Dendritic cell treated with granulocyte-macrophage colony-stimulating factor and Interleukin-4, amounts not matched to agents 40 ng/mL and 50 ng/mL, for 4 days (primary cell): ENCODE results near the gene DSTN.

ENCODE experiments used
- H3K27ac Mint-ChIP-seq: one replicate; pipeline ENCODE4 v1.8.0; 2022; ENCODE audit warnings: mild to moderate bottlenecking, mixed read lengths
- H3K27me3 Mint-ChIP-seq: one replicate; pipeline ENCODE4 v1.8.0; 2022; ENCODE audit warnings: mild to moderate bottlenecking, mixed read lengths
- H3K36me3 Mint-ChIP-seq: one replicate; pipeline ENCODE4 v1.8.0; 2022; ENCODE audit warnings: low read depth, mixed read lengths
- H3K4me1 Mint-ChIP-seq: one replicate; pipeline ENCODE4 v1.8.0; 2022; ENCODE audit warnings: low read depth, mixed read lengths
- H3K4me3 Mint-ChIP-seq: one replicate; pipeline ENCODE4 v1.8.0; 2022; ENCODE audit warnings: mild to moderate bottlenecking, moderate library complexity, mixed read lengths
- H3K9me3 Mint-ChIP-seq: one replicate; pipeline ENCODE4 v1.8.0; 2022; ENCODE audit warnings: mixed read lengths
- intact Hi-C: fragments of 100-400 bp; cut with micrococcal nuclease; formaldehyde crosslinking; loops from one replicate; pipeline ENCODE4 v1.15.0; 2022

DSTN gene

GRCh38 chr20:17598013-17598550 is 28.2 kb downstream of the DSTN start:
- H3K4me3 Mint-ChIP-seq: no peak overlapping the region
- H3K36me3 Mint-ChIP-seq: peaks cover 23% of the 10 kb centered on the region
- H3K9me3 Mint-ChIP-seq: no peaks in the 10 kb centered on the region
- no peak overlapping the region for H3K27ac Mint-ChIP-seq
- H3K27me3 Mint-ChIP-seq: no peaks in the 10 kb centered on the region
- intact Hi-C loops: no loop called here
- H3K4me1 Mint-ChIP-seq: peaks cover 20% of the 10 kb centered on the region

DNA sequence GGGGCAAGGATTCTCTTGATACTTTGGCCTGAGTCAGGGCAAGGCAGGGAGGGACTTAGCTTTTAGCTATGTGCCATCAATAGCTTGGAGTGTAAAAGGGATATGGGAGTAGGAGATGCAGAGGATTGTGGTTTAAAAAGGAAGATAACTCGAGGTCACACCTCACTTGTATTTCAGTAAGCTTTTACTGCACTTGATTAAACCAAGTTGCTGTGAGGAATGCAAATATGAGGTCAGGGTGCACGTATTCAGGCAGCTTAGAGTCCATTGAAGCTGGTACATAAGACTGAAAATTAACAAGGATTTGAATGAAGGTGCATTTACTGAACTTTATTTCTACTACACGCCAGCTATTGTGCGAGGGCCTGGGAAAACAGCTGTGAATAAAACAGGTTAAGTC is 32.1 kb downstream of the DSTN start:
- no peaks in the 10 kb centered on the region for H3K27me3 Mint-ChIP-seq
- no peak overlapping the region for H3K4me3 Mint-ChIP-seq
- no peaks in the 10 kb centered on the region for H3K4me1 Mint-ChIP-seq
- H3K27ac Mint-ChIP-seq: no peak overlapping the region
- no peaks in the 10 kb centered on the region for H3K9me3 Mint-ChIP-seq
- peaks cover 40% of the 10 kb centered on the region for H3K36me3 Mint-ChIP-seq
- intact Hi-C loops: no loop called here

GRCh38 chr20:17602493-17602892 is 32.6 kb downstream of the DSTN start:
- no peaks in the 10 kb centered on the region for H3K27me3 Mint-ChIP-seq
- no peaks in the 10 kb centered on the region for H3K4me1 Mint-ChIP-seq
- no peak overlapping the region for H3K4me3 Mint-ChIP-seq
- H3K27ac Mint-ChIP-seq: no peak overlapping the region
- H3K9me3 Mint-ChIP-seq: no peaks in the 10 kb centered on the region
- peaks cover 40% of the 10 kb centered on the region for H3K36me3 Mint-ChIP-seq
- intact Hi-C loops: no loop called here

DNA sequence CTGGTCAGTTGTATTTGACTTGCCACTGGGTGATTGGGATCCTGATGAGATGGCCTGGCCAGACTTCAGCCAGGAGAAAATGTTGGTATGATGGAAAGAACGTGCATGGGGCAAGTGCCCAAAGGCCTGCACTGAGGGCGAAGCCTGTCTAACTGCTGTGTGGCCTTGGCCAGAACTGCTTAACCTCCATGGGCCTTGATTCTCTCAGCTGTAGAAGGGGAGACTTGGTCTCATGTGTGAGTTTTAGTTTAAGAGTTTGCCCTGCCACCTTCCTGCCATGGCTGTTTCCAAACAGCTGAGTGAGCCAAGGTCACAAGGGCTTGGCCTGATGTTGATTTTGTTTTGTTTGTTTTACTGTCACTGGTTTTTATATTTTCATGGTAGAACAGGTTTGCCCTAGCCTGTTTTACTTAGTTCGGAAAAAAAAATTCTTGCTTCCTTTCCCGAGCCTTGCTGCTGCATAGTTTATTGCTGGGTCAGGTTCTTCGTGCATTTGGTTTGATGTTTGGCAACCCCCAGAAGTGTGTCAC is 35.3 kb downstream of the DSTN start:
- Mint-ChIP-seq H3K27me3 (no peaks in the 10 kb centered on the region), H3K4me3 (no peak overlapping the region), H3K27ac (no peak overlapping the region), H3K36me3 (peaks cover 40% of the 10 kb centered on the region), H3K9me3 (no peaks in the 10 kb centered on the region), H3K4me1 (no peaks in the 10 kb centered on the region)
- intact Hi-C loops: no loop called here

- intact Hi-C loops: no loop called here
- Mint-ChIP-seq H3K36me3 (peaks cover 33% of the 10 kb centered on the region), H3K27me3 (no peaks in the 10 kb centered on the region), H3K9me3 (no peaks in the 10 kb centered on the region), H3K4me1 (no peaks in the 10 kb centered on the region), H3K4me3 (no peak overlapping the region), H3K27ac (no peak overlapping the region)
Measured at GRCh38 chr20:17606001-17606400, 36.1 kb downstream of the DSTN start.

GRCh38 chr20:17608701-17609497 is 39.0 kb downstream of the DSTN start:
- Mint-ChIP-seq H3K27ac (no peak overlapping the region), H3K9me3 (no peaks in the 10 kb centered on the region), H3K4me3 (no peak overlapping the region), H3K4me1 (no peaks in the 10 kb centered on the region), H3K27me3 (no peaks in the 10 kb centered on the region), H3K36me3 (peaks cover 32% of the 10 kb centered on the region)
- intact Hi-C loops: no loop called here

- peaks cover 4% of the 10 kb centered on the region for H3K4me1 Mint-ChIP-seq
- peaks cover 35% of the 10 kb centered on the region for H3K36me3 Mint-ChIP-seq
- no peak overlapping the region for H3K4me3 Mint-ChIP-seq
- intact Hi-C loops: no loop called here
- H3K9me3 Mint-ChIP-seq: no peaks in the 10 kb centered on the region
- no peak overlapping the region for H3K27ac Mint-ChIP-seq
- H3K27me3 Mint-ChIP-seq: no peaks in the 10 kb centered on the region
Measured at GRCh38 chr20:17609811-17610377, 40.0 kb downstream of the DSTN start.

DNA sequence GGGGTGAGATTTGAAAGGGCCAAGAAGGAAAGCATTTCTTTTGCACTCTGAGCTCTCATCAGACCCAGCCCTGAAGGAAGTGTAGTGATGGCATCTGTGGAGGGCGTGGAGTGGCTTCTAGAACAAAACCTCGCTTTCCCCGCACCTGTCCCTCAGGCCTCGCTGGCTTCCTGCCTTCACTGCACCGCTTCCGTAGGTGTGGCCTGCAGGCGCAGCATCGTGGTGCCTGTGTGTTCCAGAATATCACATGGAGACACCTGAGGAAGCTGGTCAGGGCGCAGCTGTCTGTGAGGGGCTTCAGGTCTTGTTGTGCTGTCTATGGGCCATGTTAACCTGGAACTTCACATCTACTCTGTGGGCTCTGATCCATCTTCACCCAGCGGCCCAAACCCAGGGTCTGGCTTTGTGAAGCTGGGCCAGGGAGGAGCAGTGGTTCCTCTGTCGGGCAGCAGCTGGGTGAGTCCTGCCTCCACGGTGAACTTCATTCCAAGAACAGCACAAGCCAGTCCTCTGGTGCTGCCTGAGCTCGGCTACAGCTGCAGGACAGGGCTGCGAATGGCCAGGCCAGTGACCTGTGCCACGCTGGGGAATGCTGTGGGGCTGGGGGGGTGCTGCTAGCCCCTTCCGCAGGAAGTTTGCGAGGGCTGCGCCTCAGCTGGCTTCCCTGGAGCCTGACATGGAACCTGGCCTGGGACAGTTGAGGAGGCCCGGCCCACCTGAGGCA is 40.9 kb downstream of the DSTN start:
- intact Hi-C loops: no loop called here
- Mint-ChIP-seq H3K4me3 (no peak overlapping the region), H3K9me3 (no peaks in the 10 kb centered on the region), H3K27me3 (no peaks in the 10 kb centered on the region), H3K27ac (no peak overlapping the region), H3K36me3 (peaks cover 37% of the 10 kb centered on the region), H3K4me1 (peaks cover 13% of the 10 kb centered on the region)

DNA sequence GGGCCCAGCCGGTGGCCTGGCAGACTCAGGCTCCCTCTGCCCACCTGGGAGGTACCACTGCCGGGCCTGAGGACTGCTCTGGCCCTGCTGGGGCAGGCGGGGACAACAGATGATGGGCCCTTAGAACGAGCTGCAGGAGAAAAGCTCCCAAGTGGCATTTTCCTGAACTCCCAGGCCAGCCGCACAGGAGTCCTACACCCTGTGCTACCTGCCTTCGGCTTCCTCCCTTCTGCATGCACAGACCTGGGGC is 41.3 kb downstream of the DSTN start:
- no peak overlapping the region for H3K4me3 Mint-ChIP-seq
- intact Hi-C loops: no loop called here
- H3K36me3 Mint-ChIP-seq: peaks cover 42% of the 10 kb centered on the region
- H3K27me3 Mint-ChIP-seq: no peaks in the 10 kb centered on the region
- peaks cover 17% of the 10 kb centered on the region for H3K4me1 Mint-ChIP-seq
- no peaks in the 10 kb centered on the region for H3K9me3 Mint-ChIP-seq
- no peak overlapping the region for H3K27ac Mint-ChIP-seq

DNA sequence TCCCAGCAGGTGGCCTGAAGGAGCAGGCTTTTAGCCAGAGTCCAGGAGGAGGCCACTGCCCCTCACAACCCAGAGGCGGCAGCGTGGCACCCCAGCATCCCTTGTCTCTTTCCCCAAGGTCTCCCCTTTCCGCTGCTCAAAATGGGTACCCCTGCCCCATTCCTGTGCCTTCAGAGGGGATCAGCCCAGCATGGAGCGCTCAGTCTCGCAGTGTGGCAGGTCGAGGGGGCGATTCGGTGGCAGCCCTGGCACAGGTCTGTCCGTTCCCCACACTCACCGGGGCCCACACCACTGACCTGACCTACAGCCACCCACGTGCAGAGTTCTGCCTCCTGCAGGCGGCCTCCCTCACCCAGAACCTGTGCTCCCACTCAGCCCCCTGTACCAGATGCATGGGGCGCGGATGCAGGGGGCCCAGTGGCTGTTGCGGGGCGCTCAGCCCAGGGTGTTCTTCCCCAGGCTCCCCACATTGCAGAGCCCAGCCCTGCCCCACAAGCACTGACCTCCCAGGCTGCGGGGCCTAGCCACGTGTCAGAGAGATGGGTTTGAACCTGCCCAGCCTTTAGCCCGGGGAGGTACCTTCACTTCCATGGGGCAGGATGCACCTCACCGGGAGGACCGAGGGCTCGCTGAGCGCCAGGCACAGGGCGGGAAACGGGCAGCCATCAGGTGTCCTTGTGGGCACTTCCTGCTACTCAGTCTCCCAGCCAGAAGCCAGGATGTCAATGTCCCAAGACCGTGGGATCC is 41.8 kb downstream of the DSTN start:
- Mint-ChIP-seq H3K36me3 (peaks cover 47% of the 10 kb centered on the region), H3K4me1 (peaks cover 20% of the 10 kb centered on the region), H3K27ac (no peak overlapping the region), H3K4me3 (no peak overlapping the region), H3K27me3 (no peaks in the 10 kb centered on the region), H3K9me3 (no peaks in the 10 kb centered on the region)
- intact Hi-C loops: no loop called here

GRCh38 chr20:17612287-17612991 is 42.6 kb downstream of the DSTN start:
- intact Hi-C loops: no loop called here
- H3K4me3 Mint-ChIP-seq: no peak overlapping the region
- peaks cover 54% of the 10 kb centered on the region for H3K36me3 Mint-ChIP-seq
- no peaks in the 10 kb centered on the region for H3K27me3 Mint-ChIP-seq
- no peaks in the 10 kb centered on the region for H3K9me3 Mint-ChIP-seq
- H3K27ac Mint-ChIP-seq: no peak overlapping the region
- H3K4me1 Mint-ChIP-seq: peaks cover 22% of the 10 kb centered on the region

DNA sequence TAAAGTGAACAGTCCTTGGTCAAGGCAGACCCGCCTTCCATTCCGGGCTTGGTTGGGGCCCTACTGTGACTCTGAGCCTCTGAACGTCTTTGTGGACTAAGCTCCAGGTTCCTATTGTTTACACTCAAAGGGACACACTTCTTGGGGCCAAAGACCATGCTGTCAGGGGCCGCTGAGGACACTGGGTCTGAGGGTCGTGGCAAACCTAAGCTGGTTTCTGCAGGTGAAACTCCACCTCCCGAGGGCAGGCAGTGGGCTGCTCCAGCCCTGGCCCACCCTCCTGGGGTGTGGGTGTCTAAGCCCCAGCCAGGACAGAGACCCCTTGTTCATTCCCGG is 43.1 kb downstream of the DSTN start:
- Mint-ChIP-seq H3K4me3 (no peak overlapping the region), H3K27ac (no peak overlapping the region), H3K9me3 (no peaks in the 10 kb centered on the region), H3K4me1 (peaks cover 22% of the 10 kb centered on the region), H3K36me3 (peaks cover 59% of the 10 kb centered on the region), H3K27me3 (no peaks in the 10 kb centered on the region)
- intact Hi-C loops: no loop called here

GRCh38 chr20:17613328-17614175 is 43.7 kb downstream of the DSTN start:
- Mint-ChIP-seq H3K4me3 (no peak overlapping the region), H3K36me3 (peaks cover 65% of the 10 kb centered on the region), H3K9me3 (no peaks in the 10 kb centered on the region), H3K4me1 (peaks cover 22% of the 10 kb centered on the region), H3K27me3 (no peaks in the 10 kb centered on the region), H3K27ac (no peak overlapping the region)
- intact Hi-C loops: no loop called here
